ENCODE results near the gene USP20. TPM values are rescaled to one million over a fixed set of nuclear protein-coding genes. Genes with fewer than 3 reads are reported as not detected.
A peak's percentile ranks its signal among the peaks of the same experiment; 100 is the strongest.

USP20 gene
- total and polyA plus RNA-seq, 10 of the 15 experiments (the other 5 are each of a cell fraction or from before 2014, with no cell fraction given) = 0.66 to 23.3 (median 11.0) TPM

- no peak overlapping the region for H3K4me2 ChIP-seq (ENCODE audit: control insufficient read depth, insufficient read depth)
- in situ Hi-C loops (cut with MboI) = loop anchor here (10.0 kb wide), 1 partner anchor 368 kb away; no protein-coding TSS in a partner anchor
- no peaks in the 10 kb centered on the region for H4K20me1 ChIP-seq (ENCODE audit: control insufficient read depth, insufficient read depth)
- H3K9me3 ChIP-seq (replicated peaks; ENCODE audit: control insufficient read depth, insufficient read depth, low read length) = no peaks in the 10 kb centered on the region
- RAD21 ChIA-PET (ENCODE audit: unreplicated experiment) = interaction anchor here (0.7 kb wide), 1 partner anchor 75 kb away, joined by 3 read pairs; no protein-coding TSS in a partner anchor
- no peak overlapping the region for H2AFZ ChIP-seq (ENCODE audit: control insufficient read depth, low read depth, low read length)
- no peak for DNase-seq (ENCODE audit: low read depth, low spot score)
- ATAC-seq = peak; percentile 78
- no peaks in the 10 kb centered on the region for H3K79me2 ChIP-seq (ENCODE audit: control insufficient read depth, insufficient read depth, low read length)
- no peak overlapping the region for H3K9ac ChIP-seq (ENCODE audit: control insufficient read depth, insufficient read depth, low read length)
- 66% methylated on average over 7 of the region's 7 CpGs for WGBS (ENCODE audit: insufficient coverage, insufficient replicate concordance, low lambda C conversion rate, missing lambda C conversion rate)
- no peak for FAIRE-seq
- SMC1A ChIA-PET (ENCODE audit: uncharacterized antibody, unreplicated experiment) = no interaction called here
- POLR2A ChIA-PET = no interaction called here
- CTCF ChIA-PET = no interaction called here
- H3K4me1 ChIP-seq (ENCODE audit: control insufficient read depth, insufficient read depth, low read length) = no peaks in the 10 kb centered on the region; the same call in 1 of the 2 replicates
- no peak overlapping the region for H3K4me3 ChIP-seq
- no TSS peak for BruUV-seq (replicated peaks)
- no peak overlapping the region for H3K27ac ChIP-seq (ENCODE audit: control insufficient read depth, insufficient read depth)
- intact Hi-C loops (cut with micrococcal nuclease; ENCODE audit: unreplicated experiment) = no loop called here
- H3K27me3 ChIP-seq (replicated peaks in 1 of 2; ENCODE audit: control insufficient read depth in 2 of 2, insufficient read depth in 2 of 2, low read length in 1 of 2) = no peaks in the 10 kb centered on the region
- peaks cover 0 to 2% of the 10 kb centered on the region in 2 experiments; a peak in 2 of 4 replicates for H3K36me3 ChIP-seq (ENCODE audit: control insufficient read depth in 2 of 2, insufficient read depth in 2 of 2, low read length in 1 of 2)
- TF ChIP-seq NKRF (conservative IDR thresholded peaks at IDR 0.05) = no peak
- TF ChIP-seq SIX5 (IDR thresholded peaks at IDR 0.05; ENCODE audit: low read depth, low read length, severe bottlenecking) = no peak
- no peak for TF ChIP-seq CBFB (IDR thresholded peaks at IDR 0.05; ENCODE audit: low read depth)
- no peak for TF ChIP-seq BACH1 (IDR thresholded peaks at IDR 0.05; ENCODE audit: borderline replicate concordance)
- TF ChIP-seq ASH2L (IDR thresholded peaks at IDR 0.05; ENCODE audit: borderline replicate concordance, low read depth) = no peak
- TF ChIP-seq NR2F1 (conservative IDR thresholded peaks at IDR 0.05) = 0 out of 2 replicates have a peak, but pooled peaks have one; percentile 21
- no peak for TF ChIP-seq BMI1 (IDR thresholded peaks at IDR 0.05; ENCODE audit: borderline replicate concordance)
- TF ChIP-seq, protein P1, sequence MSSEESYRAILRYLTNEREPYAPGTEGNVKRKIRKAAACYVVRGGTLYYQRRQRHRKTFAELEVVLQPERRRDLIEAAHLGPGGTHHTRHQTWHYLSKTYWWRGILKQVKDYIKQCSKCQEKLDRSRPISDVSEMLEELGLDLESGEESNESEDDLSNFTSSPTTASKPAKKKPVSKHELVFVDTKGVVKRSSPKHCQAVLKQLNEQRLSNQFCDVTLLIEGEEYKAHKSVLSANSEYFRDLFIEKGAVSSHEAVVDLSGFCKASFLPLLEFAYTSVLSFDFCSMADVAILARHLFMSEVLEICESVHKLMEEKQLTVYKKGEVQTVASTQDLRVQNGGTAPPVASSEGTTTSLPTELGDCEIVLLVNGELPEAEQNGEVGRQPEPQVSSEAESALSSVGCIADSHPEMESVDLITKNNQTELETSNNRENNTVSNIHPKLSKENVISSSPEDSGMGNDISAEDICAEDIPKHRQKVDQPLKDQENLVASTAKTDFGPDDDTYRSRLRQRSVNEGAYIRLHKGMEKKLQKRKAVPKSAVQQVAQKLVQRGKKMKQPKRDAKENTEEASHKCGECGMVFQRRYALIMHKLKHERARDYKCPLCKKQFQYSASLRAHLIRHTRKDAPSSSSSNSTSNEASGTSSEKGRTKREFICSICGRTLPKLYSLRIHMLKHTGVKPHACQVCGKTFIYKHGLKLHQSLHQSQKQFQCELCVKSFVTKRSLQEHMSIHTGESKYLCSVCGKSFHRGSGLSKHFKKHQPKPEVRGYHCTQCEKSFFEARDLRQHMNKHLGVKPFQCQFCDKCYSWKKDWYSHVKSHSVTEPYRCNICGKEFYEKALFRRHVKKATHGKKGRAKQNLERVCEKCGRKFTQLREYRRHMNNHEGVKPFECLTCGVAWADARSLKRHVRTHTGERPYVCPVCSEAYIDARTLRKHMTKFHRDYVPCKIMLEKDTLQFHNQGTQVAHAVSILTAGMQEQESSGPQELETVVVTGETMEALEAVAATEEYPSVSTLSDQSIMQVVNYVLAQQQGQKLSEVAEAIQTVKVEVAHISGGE (CRISPR knock-in tag; IDR thresholded peaks at IDR 0.05) = no peak
- TF ChIP-seq PBX3 (IDR thresholded peaks at IDR 0.05; ENCODE audit: insufficient replicate concordance, low read depth, low read length) = no peak
- TF ChIP-seq, protein P2, sequence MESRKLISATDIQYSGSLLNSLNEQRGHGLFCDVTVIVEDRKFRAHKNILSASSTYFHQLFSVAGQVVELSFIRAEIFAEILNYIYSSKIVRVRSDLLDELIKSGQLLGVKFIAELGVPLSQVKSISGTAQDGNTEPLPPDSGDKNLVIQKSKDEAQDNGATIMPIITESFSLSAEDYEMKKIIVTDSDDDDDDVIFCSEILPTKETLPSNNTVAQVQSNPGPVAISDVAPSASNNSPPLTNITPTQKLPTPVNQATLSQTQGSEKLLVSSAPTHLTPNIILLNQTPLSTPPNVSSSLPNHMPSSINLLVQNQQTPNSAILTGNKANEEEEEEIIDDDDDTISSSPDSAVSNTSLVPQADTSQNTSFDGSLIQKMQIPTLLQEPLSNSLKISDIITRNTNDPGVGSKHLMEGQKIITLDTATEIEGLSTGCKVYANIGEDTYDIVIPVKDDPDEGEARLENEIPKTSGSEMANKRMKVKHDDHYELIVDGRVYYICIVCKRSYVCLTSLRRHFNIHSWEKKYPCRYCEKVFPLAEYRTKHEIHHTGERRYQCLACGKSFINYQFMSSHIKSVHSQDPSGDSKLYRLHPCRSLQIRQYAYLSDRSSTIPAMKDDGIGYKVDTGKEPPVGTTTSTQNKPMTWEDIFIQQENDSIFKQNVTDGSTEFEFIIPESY (IDR thresholded peaks at IDR 0.05) = 0 out of 2 replicates have a peak, but pooled peaks have one; percentile 39
- TF ChIP-seq BHLHE40 (IDR thresholded peaks at IDR 0.05; ENCODE audit: borderline replicate concordance in 1 of 2, low read depth in 2 of 2, low read length in 1 of 2) = peak in 1 of 2 experiments; percentile 36; a peak in 1 of 4 replicates
- no peak for TF ChIP-seq HDGF (IDR thresholded peaks at IDR 0.05)
- 0 out of 2 replicates have a peak, but pooled peaks have one; percentile 47 for TF ChIP-seq DPF2 (IDR thresholded peaks at IDR 0.05)
- TF ChIP-seq SRF (IDR thresholded peaks at IDR 0.05; ENCODE audit: low read depth in 2 of 2, low read length in 2 of 2) = no peak
- no peak for TF ChIP-seq STAT3 (IDR thresholded peaks at IDR 0.05; ENCODE audit: low read depth, low read length)
- no peak for TF ChIP-seq CREM (IDR thresholded peaks at IDR 0.05; ENCODE audit: low read depth)
- no peak for TF ChIP-seq CHD1 (IDR thresholded peaks at IDR 0.05; ENCODE audit: low read depth, low read length)
Observed at GRCh38 chr9:129876815-129877214, 41.6 kb downstream of the USP20 start.
